ENCODE data around the gene CLRN3. TPM values are rescaled to one million over a fixed set of nuclear protein-coding genes. Genes with fewer than 3 reads are reported as not detected.

CLRN3 gene
- total and polyA plus RNA-seq, 2 experiments from 2014 or later, result 21.5 to 52.8 TPM

GRCh38 chr10:127833804-127834203, 58.9 kb downstream of the CLRN3 start:
- H3K4me2 ChIP-seq, result no peak overlapping the region
- H3K4me1 ChIP-seq (ENCODE audit: insufficient read depth), result no peaks in the 10 kb centered on the region
- no peak for DNase-seq (ENCODE audit: low spot score)
- H3K9me2 ChIP-seq (replicated peaks; ENCODE audit: insufficient read depth), result no peaks in the 10 kb centered on the region
- 88% methylated on average over 7 of the region's 7 CpGs for WGBS (ENCODE audit: low lambda C conversion rate, missing lambda C conversion rate)
- H3K4me3 ChIP-seq, result no peak overlapping the region
- peaks cover 5% of the 10 kb centered on the region for H3K27me3 ChIP-seq
- H4K20me1 ChIP-seq (ENCODE audit: insufficient read depth, poor library complexity, severe bottlenecking), result no peaks in the 10 kb centered on the region
- H3K36me3 ChIP-seq (replicated peaks; ENCODE audit: insufficient read depth, low read depth), result no peaks in the 10 kb centered on the region
- TF ChIP-seq CTCF (IDR thresholded peaks at IDR 0.05; ENCODE audit: poor library complexity) (no peak), EZH2 (IDR thresholded peaks at IDR 0.05; ENCODE audit: borderline replicate concordance) (no peak), EZH2phosphoT487 (IDR thresholded peaks at IDR 0.05; ENCODE audit: low read depth, severe bottlenecking, unreplicated experiment) (no peak)
- no peak overlapping the region for H2AFZ ChIP-seq
- no peak overlapping the region for H3K27ac ChIP-seq
- H3K79me2 ChIP-seq, result no peaks in the 10 kb centered on the region
- H3K9me3 ChIP-seq (ENCODE audit: low read depth), result no peaks in the 10 kb centered on the region

- Histone ChIP-seq H3K9me3 (ENCODE audit: low read depth) (no peaks in the 10 kb centered on the region), H3K4me1 (ENCODE audit: insufficient read depth) (no peaks in the 10 kb centered on the region), H3K79me2 (no peaks in the 10 kb centered on the region), H2AFZ (no peak overlapping the region), H3K36me3 (replicated peaks; ENCODE audit: insufficient read depth, low read depth) (no peaks in the 10 kb centered on the region), H3K9me2 (replicated peaks; ENCODE audit: insufficient read depth) (no peaks in the 10 kb centered on the region), H4K20me1 (ENCODE audit: insufficient read depth, poor library complexity, severe bottlenecking) (no peaks in the 10 kb centered on the region), H3K4me2 (no peak overlapping the region), H3K4me3 (no peak overlapping the region), H3K27me3 (peaks cover 5% of the 10 kb centered on the region), H3K27ac (no peak overlapping the region)
- 54% methylated on average over 4 of the region's 4 CpGs for WGBS (ENCODE audit: low lambda C conversion rate, missing lambda C conversion rate)
- DNase-seq (ENCODE audit: low spot score), result no peak
- TF ChIP-seq EZH2 (IDR thresholded peaks at IDR 0.05; ENCODE audit: borderline replicate concordance) (no peak), CTCF (IDR thresholded peaks at IDR 0.05; ENCODE audit: poor library complexity) (no peak)
Measured at GRCh38 chr10:127832501-127832900, 60.2 kb downstream of the CLRN3 start.

- H2AFZ ChIP-seq, result no peak overlapping the region
- H4K20me1 ChIP-seq (ENCODE audit: insufficient read depth, poor library complexity, severe bottlenecking), result no peaks in the 10 kb centered on the region
- H3K36me3 ChIP-seq (replicated peaks; ENCODE audit: insufficient read depth, low read depth), result no peaks in the 10 kb centered on the region
- H3K9me2 ChIP-seq (replicated peaks; ENCODE audit: insufficient read depth), result no peaks in the 10 kb centered on the region
- H3K4me2 ChIP-seq, result no peak overlapping the region
- no peaks in the 10 kb centered on the region for H3K79me2 ChIP-seq
- no peak overlapping the region for H3K27ac ChIP-seq
- no peaks in the 10 kb centered on the region for H3K4me1 ChIP-seq (ENCODE audit: insufficient read depth)
- no peak for TF ChIP-seq CTCF (IDR thresholded peaks at IDR 0.05; ENCODE audit: poor library complexity)
- no peaks in the 10 kb centered on the region for H3K9me3 ChIP-seq (ENCODE audit: low read depth)
- WGBS (ENCODE audit: low lambda C conversion rate, missing lambda C conversion rate), result 90% methylated on average over 4 of the region's 4 CpGs
- H3K27me3 ChIP-seq, result peaks cover 5% of the 10 kb centered on the region
- H3K4me3 ChIP-seq, result no peak overlapping the region
- DNase-seq (ENCODE audit: low spot score), result no peak
Measured at GRCh38 chr10:127830414-127830813, 62.3 kb downstream of the CLRN3 start.

Other genes with a start within 250 kb of the CLRN3 start
- gene FOXI2, start 155.8 kb downstream of the CLRN3 start, total RNA-seq, result not detected in 2 replicates
- gene FOXI2, start 155.8 kb downstream of the CLRN3 start, polyA plus RNA-seq, result not detected in 2 replicates
- 4.1 and 10.1 TPM in 2 replicates for gene PTPRE, start 14.2 kb upstream of the CLRN3 start, total RNA-seq
- 3.2 and 5.0 TPM in 2 replicates for gene PTPRE, start 14.2 kb upstream of the CLRN3 start, polyA plus RNA-seq
- gene MKI67, start 233.5 kb upstream of the CLRN3 start, total RNA-seq, result 9.1 and 13.1 TPM in 2 replicates
- gene MKI67, start 233.5 kb upstream of the CLRN3 start, polyA plus RNA-seq, result 8.1 and 9.5 TPM in 2 replicates